Measurements from ENCODE around the gene FNBP1. TPM values are rescaled to one million over a fixed set of nuclear protein-coding genes. Genes with fewer than 3 reads are reported as not detected.
A peak's percentile ranks its signal among the peaks of the same experiment; 100 is the strongest.

Gene FNBP1
- total RNA-seq, 1 donor from 2014 or later: 63.5 TPM

DNA sequence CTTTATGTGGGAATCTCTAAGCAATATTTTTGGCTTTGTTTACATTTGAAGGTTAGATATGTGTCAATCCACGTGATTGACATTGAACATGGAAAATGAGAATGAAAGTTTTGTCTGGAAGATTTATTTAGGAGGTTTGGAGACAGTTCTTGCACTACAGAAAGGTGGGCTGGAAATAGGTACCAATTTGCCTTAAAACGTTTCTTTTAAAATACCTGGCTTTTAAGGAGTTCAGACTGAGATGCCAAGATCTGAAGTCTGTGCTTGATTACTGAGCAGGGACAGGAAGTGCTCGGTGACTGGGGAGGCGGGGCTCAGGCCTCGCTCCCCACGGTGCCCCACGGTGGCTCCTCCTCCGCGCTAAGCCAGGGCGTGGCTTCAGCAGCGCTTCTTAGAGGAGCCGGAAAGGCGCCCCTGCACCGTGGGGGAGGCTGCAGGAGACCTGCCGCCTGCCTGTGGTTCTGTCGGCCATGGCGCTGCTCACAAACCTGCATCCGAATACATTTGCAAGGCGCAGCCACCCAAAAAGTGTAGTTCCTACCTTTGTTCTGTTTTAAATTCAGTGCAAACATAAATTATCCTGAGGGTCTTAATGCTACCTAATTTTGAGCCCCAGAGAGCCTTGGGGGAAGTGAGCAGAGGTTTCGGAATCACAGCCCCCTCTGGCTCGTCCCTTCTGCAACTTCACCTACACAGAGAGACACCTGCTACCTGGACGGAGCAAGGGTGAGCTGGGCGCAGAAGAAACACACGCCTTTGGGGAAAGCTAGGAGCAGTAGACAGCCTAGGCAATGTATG is 158.6 kb downstream of the FNBP1 start:
- peak overlapping the region; percentile 28 for H3K9ac ChIP-seq (ENCODE audit: low read length)
- no peaks in the 10 kb centered on the region for H3K9me3 Mint-ChIP-seq (ENCODE audit: unreplicated experiment)
- peaks cover 45% of the 10 kb centered on the region for H3K4me1 ChIP-seq (ENCODE audit: insufficient read depth, low read length)
- peak overlapping the region; percentile 54 for H3K4me3 Mint-ChIP-seq (ENCODE audit: unreplicated experiment)
- H3K79me2 ChIP-seq (ENCODE audit: insufficient read depth, low read length): no peaks in the 10 kb centered on the region
- peaks cover 11% of the 10 kb centered on the region for H3K36me3 Mint-ChIP-seq (ENCODE audit: low read depth, unreplicated experiment)
- H4K20me1 ChIP-seq (ENCODE audit: insufficient read depth, low read length): peaks cover 6% of the 10 kb centered on the region
- peak; percentile 61 for DNase-seq (ENCODE audit: low read depth)
- H3K4me1 Mint-ChIP-seq (ENCODE audit: low read depth, unreplicated experiment): peaks cover 36% of the 10 kb centered on the region
- H3K27me3 ChIP-seq (ENCODE audit: insufficient read depth, low read length): no peaks in the 10 kb centered on the region
- H3K27me3 Mint-ChIP-seq (ENCODE audit: low read depth, unreplicated experiment): no peaks in the 10 kb centered on the region
- peak overlapping the region; percentile 69 for H3K27ac Mint-ChIP-seq (ENCODE audit: unreplicated experiment)
- peak overlapping the region; percentile 72 for H3K4me2 ChIP-seq (ENCODE audit: low read length)
- no peak overlapping the region for H3K4me3 ChIP-seq (ENCODE audit: insufficient read depth, low read depth, low read length)
- H3K27ac ChIP-seq (ENCODE audit: low read depth, low read length): no peak overlapping the region
- H3K9me3 ChIP-seq (ENCODE audit: insufficient read depth, low read depth, low read length): no peaks in the 10 kb centered on the region
- no peaks in the 10 kb centered on the region for H3K36me3 ChIP-seq (ENCODE audit: insufficient read depth, low read length)
- peak overlapping the region; percentile 43 for H2AFZ ChIP-seq (ENCODE audit: low read depth, low read length)
- no peak for TF ChIP-seq EZH2 (IDR thresholded peaks at IDR 0.05; ENCODE audit: insufficient read depth, low read length)
- TF ChIP-seq, protein P1, sequence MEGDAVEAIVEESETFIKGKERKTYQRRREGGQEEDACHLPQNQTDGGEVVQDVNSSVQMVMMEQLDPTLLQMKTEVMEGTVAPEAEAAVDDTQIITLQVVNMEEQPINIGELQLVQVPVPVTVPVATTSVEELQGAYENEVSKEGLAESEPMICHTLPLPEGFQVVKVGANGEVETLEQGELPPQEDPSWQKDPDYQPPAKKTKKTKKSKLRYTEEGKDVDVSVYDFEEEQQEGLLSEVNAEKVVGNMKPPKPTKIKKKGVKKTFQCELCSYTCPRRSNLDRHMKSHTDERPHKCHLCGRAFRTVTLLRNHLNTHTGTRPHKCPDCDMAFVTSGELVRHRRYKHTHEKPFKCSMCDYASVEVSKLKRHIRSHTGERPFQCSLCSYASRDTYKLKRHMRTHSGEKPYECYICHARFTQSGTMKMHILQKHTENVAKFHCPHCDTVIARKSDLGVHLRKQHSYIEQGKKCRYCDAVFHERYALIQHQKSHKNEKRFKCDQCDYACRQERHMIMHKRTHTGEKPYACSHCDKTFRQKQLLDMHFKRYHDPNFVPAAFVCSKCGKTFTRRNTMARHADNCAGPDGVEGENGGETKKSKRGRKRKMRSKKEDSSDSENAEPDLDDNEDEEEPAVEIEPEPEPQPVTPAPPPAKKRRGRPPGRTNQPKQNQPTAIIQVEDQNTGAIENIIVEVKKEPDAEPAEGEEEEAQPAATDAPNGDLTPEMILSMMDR (IDR thresholded peaks at IDR 0.05; ENCODE audit: insufficient read depth, low read depth, low read length): no peak
- no peak for FAIRE-seq

- Histone ChIP-seq H3K27ac (ENCODE audit: low read depth, low read length) (no peak overlapping the region), H3K4me1 (ENCODE audit: insufficient read depth, low read length) (peaks cover 33% of the 10 kb centered on the region), H3K79me2 (ENCODE audit: insufficient read depth, low read length) (no peaks in the 10 kb centered on the region), H3K9ac (ENCODE audit: low read length) (no peak overlapping the region), H2AFZ (ENCODE audit: low read depth, low read length) (no peak overlapping the region), H3K4me3 (ENCODE audit: insufficient read depth, low read depth, low read length) (no peak overlapping the region), H3K36me3 (ENCODE audit: insufficient read depth, low read length) (no peaks in the 10 kb centered on the region), H3K9me3 (ENCODE audit: insufficient read depth, low read depth, low read length) (no peaks in the 10 kb centered on the region), H4K20me1 (ENCODE audit: insufficient read depth, low read length) (peaks cover 6% of the 10 kb centered on the region), H3K4me2 (ENCODE audit: low read length) (no peak overlapping the region), H3K27me3 (ENCODE audit: insufficient read depth, low read length) (no peaks in the 10 kb centered on the region)
- DNase-seq (ENCODE audit: low read depth) (no peak), FAIRE-seq (no peak)
- Mint-ChIP-seq H3K36me3 (ENCODE audit: low read depth, unreplicated experiment) (peaks cover 5% of the 10 kb centered on the region), H3K27me3 (ENCODE audit: low read depth, unreplicated experiment) (no peaks in the 10 kb centered on the region), H3K4me3 (ENCODE audit: unreplicated experiment) (no peak overlapping the region), H3K4me1 (ENCODE audit: low read depth, unreplicated experiment) (peaks cover 16% of the 10 kb centered on the region), H3K27ac (ENCODE audit: unreplicated experiment) (no peak overlapping the region), H3K9me3 (ENCODE audit: unreplicated experiment) (no peaks in the 10 kb centered on the region)
- TF ChIP-seq EZH2 (IDR thresholded peaks at IDR 0.05; ENCODE audit: insufficient read depth, low read length): no peak
- TF ChIP-seq, protein P1 (IDR thresholded peaks at IDR 0.05; ENCODE audit: insufficient read depth, low read depth, low read length): no peak
Measured at GRCh38 chr9:129881547-129882324, 161.3 kb downstream of the FNBP1 start.
